OCI-LY1 (cell line): ENCODE results near the gene PPEF1.

Experiments used
- EZH2 ChIP-seq: fragments of 200-600 bp; sonication (generic), shearing (Covaris generic); IDR thresholded peaks from 2 replicates; pipeline ENCODE4 v1.8.0; 2017; ENCODE audit warnings: borderline replicate concordance, mixed run types, mild to moderate bottlenecking, antibody characterized with exemption, low read length, moderate library complexity, mixed read lengths
- TF ChIP-seq, protein P1 (sequence below): fragments of 200-600 bp; sonication (generic), shearing (Covaris generic); IDR thresholded peaks from 2 replicates; pipeline ENCODE4 v1.5.1; 2017; ENCODE audit warnings: mild to moderate bottlenecking, antibody characterized with exemption, low read length, moderate library complexity, mixed read lengths

DNA sequence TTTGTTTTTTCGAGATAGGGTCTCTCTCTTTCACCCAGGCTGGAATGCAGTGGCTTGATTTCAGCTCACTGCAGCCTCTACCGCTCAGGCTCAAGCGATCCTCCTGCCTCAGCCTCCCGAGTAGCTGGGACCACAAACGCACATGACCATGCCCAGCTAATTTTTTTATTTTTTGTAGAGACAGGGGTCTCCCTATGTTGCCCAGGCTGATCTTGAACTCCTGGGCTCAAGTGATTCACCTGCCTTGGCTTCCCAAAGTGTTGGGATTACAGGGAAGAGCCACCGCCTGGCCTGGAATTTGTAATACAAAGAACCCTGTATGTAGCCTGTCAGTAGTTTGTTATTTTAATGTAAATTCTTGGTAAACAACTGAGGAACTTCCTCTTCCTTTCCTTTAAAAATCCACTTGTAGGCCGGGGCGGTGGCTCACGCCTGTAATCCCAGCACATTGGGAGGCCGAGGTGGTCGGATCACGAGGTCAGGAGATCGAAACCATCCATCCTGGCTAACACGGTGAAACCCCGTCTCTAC is 157.0 kb downstream of the PPEF1 start:
- TF ChIP-seq, protein P1, sequence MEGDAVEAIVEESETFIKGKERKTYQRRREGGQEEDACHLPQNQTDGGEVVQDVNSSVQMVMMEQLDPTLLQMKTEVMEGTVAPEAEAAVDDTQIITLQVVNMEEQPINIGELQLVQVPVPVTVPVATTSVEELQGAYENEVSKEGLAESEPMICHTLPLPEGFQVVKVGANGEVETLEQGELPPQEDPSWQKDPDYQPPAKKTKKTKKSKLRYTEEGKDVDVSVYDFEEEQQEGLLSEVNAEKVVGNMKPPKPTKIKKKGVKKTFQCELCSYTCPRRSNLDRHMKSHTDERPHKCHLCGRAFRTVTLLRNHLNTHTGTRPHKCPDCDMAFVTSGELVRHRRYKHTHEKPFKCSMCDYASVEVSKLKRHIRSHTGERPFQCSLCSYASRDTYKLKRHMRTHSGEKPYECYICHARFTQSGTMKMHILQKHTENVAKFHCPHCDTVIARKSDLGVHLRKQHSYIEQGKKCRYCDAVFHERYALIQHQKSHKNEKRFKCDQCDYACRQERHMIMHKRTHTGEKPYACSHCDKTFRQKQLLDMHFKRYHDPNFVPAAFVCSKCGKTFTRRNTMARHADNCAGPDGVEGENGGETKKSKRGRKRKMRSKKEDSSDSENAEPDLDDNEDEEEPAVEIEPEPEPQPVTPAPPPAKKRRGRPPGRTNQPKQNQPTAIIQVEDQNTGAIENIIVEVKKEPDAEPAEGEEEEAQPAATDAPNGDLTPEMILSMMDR, result no peak
- no peak for TF ChIP-seq EZH2
